HG03139 (cell line): ENCODE results near the gene TUBA4B.
"Not testable (repeated sequence)": the region's sequence is repeated elsewhere in the genome, so short reads cannot be mapped to it uniquely, and the experiment has no call there.

ENCODE experiments used
- ATAC-seq: cut with Tn5 transposase; IDR thresholded peaks from one replicate; pipeline ENCODE4 v1.9.1; 2021; ENCODE audit not compliant: unreplicated experiment

TUBA4B gene

GRCh38 chr2:219309278-219309677 is 56.2 kb downstream of the TUBA4B start, which contains the start of gene PTPRN:
Gene PTPRN, minus strand, starts transcription at chr2:219309401. Its CDS starts 69 bp downstream, at chr2:219309332.
- ATAC-seq = no peak

- ATAC-seq = not testable (repeated sequence)
These were observed 59.7 kb downstream of the TUBA4B start for GRCh38 chr2:219312683-219313263.

GRCh38 chr2:219314804-219315468 is 61.9 kb downstream of the TUBA4B start:
- ATAC-seq = no peak
